Measurements from ENCODE around the gene PTCD3.

Gene PTCD3

GRCh38 chr2:86066915-86067314 lies 39.1 kb upstream of the PTCD3 start:
- DNase-seq (ENCODE audit: low spot score), result no peak
- TF ChIP-seq, protein P1, sequence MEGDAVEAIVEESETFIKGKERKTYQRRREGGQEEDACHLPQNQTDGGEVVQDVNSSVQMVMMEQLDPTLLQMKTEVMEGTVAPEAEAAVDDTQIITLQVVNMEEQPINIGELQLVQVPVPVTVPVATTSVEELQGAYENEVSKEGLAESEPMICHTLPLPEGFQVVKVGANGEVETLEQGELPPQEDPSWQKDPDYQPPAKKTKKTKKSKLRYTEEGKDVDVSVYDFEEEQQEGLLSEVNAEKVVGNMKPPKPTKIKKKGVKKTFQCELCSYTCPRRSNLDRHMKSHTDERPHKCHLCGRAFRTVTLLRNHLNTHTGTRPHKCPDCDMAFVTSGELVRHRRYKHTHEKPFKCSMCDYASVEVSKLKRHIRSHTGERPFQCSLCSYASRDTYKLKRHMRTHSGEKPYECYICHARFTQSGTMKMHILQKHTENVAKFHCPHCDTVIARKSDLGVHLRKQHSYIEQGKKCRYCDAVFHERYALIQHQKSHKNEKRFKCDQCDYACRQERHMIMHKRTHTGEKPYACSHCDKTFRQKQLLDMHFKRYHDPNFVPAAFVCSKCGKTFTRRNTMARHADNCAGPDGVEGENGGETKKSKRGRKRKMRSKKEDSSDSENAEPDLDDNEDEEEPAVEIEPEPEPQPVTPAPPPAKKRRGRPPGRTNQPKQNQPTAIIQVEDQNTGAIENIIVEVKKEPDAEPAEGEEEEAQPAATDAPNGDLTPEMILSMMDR (IDR thresholded peaks at IDR 0.05; ENCODE audit: extremely low read depth, missing control alignments), result no peak

- peak; percentile 58 for DNase-seq (ENCODE audit: low spot score)
- TF ChIP-seq, protein P1 (IDR thresholded peaks at IDR 0.05; ENCODE audit: extremely low read depth, missing control alignments), result no peak
Measured at GRCh38 chr2:86068136-86068588, 37.9 kb upstream of the PTCD3 start.

GRCh38 chr2:86068648-86069047 lies 37.4 kb upstream of the PTCD3 start:
- TF ChIP-seq, protein P1 (IDR thresholded peaks at IDR 0.05; ENCODE audit: extremely low read depth, missing control alignments), result no peak

GRCh38 chr2:86069091-86069685 lies 36.8 kb upstream of the PTCD3 start:
- TF ChIP-seq, protein P1 (IDR thresholded peaks at IDR 0.05; ENCODE audit: extremely low read depth, missing control alignments), result no peak
- no peak for DNase-seq (ENCODE audit: low spot score)

More at GRCh38 chr2:86068648-86069047, 37.4 kb upstream of the PTCD3 start:
- no peak for DNase-seq (ENCODE audit: low spot score)

- TF ChIP-seq, protein P1 (IDR thresholded peaks at IDR 0.05; ENCODE audit: extremely low read depth, missing control alignments), result no peak
- DNase-seq (ENCODE audit: low spot score), result no peak
Measured at GRCh38 chr2:86069783-86070339, 36.2 kb upstream of the PTCD3 start.

DNA sequence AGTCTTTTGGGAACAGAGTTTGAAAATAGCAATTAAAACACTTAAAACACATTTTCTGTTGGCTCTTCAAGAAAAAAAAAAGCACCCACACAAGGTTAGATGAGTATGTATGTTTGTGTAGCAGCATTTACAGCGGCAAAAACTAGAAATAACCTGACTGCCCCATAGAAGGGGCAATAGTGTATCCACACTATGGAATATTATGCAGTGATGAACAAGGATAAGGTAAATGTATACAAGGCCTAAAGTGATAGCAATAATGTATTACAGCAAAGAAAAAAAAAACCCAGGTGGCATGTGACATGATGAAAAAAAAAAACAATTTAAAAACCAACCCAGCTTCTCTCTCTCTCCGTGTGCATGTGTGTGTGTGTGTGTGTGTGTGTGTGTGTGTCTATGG lies 35.2 kb upstream of the PTCD3 start:
- no peak for DNase-seq (ENCODE audit: low spot score)
- TF ChIP-seq, protein P1 (IDR thresholded peaks at IDR 0.05; ENCODE audit: extremely low read depth, missing control alignments), result no peak

- DNase-seq (ENCODE audit: low spot score), result peak; percentile 29
- TF ChIP-seq, protein P1 (IDR thresholded peaks at IDR 0.05; ENCODE audit: extremely low read depth, missing control alignments), result no peak
Measured at GRCh38 chr2:86072271-86072858, 33.7 kb upstream of the PTCD3 start.

All from GM20000 (cell line).